ENCODE measurements around the gene RBBP8.

Gene RBBP8

GRCh38 chr18:22987547-22988189 lies 54.5 kb downstream of the RBBP8 start:
- no peak overlapping the region for H3K4me3 ChIP-seq (ENCODE audit: low read depth, low read length)
- TF ChIP-seq, protein P1, sequence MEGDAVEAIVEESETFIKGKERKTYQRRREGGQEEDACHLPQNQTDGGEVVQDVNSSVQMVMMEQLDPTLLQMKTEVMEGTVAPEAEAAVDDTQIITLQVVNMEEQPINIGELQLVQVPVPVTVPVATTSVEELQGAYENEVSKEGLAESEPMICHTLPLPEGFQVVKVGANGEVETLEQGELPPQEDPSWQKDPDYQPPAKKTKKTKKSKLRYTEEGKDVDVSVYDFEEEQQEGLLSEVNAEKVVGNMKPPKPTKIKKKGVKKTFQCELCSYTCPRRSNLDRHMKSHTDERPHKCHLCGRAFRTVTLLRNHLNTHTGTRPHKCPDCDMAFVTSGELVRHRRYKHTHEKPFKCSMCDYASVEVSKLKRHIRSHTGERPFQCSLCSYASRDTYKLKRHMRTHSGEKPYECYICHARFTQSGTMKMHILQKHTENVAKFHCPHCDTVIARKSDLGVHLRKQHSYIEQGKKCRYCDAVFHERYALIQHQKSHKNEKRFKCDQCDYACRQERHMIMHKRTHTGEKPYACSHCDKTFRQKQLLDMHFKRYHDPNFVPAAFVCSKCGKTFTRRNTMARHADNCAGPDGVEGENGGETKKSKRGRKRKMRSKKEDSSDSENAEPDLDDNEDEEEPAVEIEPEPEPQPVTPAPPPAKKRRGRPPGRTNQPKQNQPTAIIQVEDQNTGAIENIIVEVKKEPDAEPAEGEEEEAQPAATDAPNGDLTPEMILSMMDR (IDR thresholded peaks at IDR 0.05; ENCODE audit: low read depth, low read length, missing control alignments), result no peak
- no peak for DNase-seq (ENCODE audit: low read depth)

- TF ChIP-seq, protein P1 (IDR thresholded peaks at IDR 0.05; ENCODE audit: low read depth, low read length, missing control alignments), result no peak
- DNase-seq (ENCODE audit: low read depth), result no peak
- H3K4me3 ChIP-seq (ENCODE audit: low read depth, low read length), result no peak overlapping the region
Measured at GRCh38 chr18:22988208-22988607, 55.1 kb downstream of the RBBP8 start.

DNA sequence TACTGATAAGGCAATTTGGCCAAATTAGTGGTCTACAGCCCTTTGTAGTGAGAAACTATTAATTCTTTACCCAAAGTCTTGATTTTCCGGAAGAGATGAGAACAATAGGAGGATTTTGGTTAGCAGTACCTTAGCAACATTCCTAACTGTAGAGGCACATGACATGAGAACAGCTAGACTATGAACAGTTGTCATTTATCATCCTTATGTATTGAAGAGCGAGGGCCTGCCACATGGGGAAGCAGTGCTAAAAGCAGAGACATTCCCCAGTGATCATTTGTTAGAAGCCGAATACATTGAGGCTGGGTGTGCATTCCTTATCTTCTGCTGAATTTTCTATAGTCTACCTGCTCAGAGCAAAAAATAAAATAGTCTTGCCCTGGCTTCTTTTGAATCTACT lies 65.2 kb downstream of the RBBP8 start:
- no peak overlapping the region for H3K4me3 ChIP-seq (ENCODE audit: low read depth, low read length)
- DNase-seq (ENCODE audit: low read depth), result no peak

GRCh38 chr18:22999212-22999611 lies 66.1 kb downstream of the RBBP8 start:
- H3K4me3 ChIP-seq (ENCODE audit: low read depth, low read length), result no peak overlapping the region
- DNase-seq (ENCODE audit: low read depth), result no peak
- TF ChIP-seq, protein P1 (IDR thresholded peaks at IDR 0.05; ENCODE audit: low read depth, low read length, missing control alignments), result no peak

More for the DNA sequence above, 65.2 kb downstream of the RBBP8 start:
- TF ChIP-seq, protein P1 (IDR thresholded peaks at IDR 0.05; ENCODE audit: low read depth, low read length, missing control alignments), result no peak

- no peak for DNase-seq (ENCODE audit: low read depth)
- TF ChIP-seq, protein P1 (IDR thresholded peaks at IDR 0.05; ENCODE audit: low read depth, low read length, missing control alignments), result no peak
- no peak overlapping the region for H3K4me3 ChIP-seq (ENCODE audit: low read depth, low read length)
Measured at GRCh38 chr18:22999647-23000046, 66.5 kb downstream of the RBBP8 start.

DNA sequence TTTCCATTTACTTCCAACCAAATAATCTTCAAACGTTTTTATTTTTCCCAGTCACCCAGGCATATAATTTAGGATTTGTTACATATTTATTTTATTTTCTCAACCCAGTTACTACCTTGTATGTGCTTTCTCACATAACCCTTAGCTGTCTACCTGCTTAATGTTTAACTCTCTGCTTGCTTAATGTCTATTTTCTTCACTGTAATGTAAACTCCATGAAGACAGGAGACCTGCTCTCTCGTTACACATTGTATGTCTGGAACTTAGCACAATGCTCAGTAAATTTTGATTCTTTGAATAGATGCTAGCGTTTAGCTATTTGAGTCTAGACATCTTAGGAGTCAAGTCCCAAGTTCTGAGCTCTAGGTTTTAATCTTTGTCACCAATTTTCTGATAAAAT lies 70.2 kb downstream of the RBBP8 start:
- TF ChIP-seq, protein P1 (IDR thresholded peaks at IDR 0.05; ENCODE audit: low read depth, low read length, missing control alignments), result no peak

DNA sequence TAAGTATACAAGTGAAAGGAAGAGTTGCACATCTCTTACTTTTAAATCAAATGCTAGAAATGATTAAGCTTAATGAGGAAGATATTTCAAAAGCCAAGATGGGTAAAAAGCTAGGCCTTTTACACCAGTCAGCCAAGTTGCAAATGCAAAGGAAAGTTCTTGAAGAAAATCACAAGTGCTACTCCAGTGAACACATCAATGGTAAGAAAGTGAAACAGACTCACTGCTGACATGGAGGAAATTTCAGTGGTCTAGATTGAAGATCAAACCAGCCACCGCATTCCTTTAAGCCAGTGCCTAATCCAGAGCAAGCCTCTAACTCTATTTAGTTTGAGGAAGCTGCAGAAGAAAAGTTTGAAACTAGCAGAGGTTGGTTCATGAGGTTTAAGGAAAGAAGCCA lies 79.1 kb downstream of the RBBP8 start:
- no peak overlapping the region for H3K4me3 ChIP-seq (ENCODE audit: low read depth, low read length)
- TF ChIP-seq, protein P1 (IDR thresholded peaks at IDR 0.05; ENCODE audit: low read depth, low read length, missing control alignments), result no peak
- no peak for DNase-seq (ENCODE audit: low read depth)

More for the DNA sequence above, 70.2 kb downstream of the RBBP8 start:
- no peak for DNase-seq (ENCODE audit: low read depth)
- no peak overlapping the region for H3K4me3 ChIP-seq (ENCODE audit: low read depth, low read length)

Data from GM12864 (cell line).